PC-9 (cell line): ENCODE data around the gene ZNF483. TPM values are rescaled to one million over a fixed set of nuclear protein-coding genes. Genes with fewer than 3 reads are reported as not detected.

Experiments used
- BruUV-seq: library from RNA; stranded (reverse); fragments of 400-500 nt; replicated peaks from 2 replicates; lab custom pipeline; 2021; lab: Mats Ljungman, UMichigan
- CTCF ChIA-PET: fragments of 300-600 bp; sonication (Branson Sonifier 250); formaldehyde crosslinking; loops from one replicate; lab custom pipeline; 2022; ENCODE audit warnings: antibody characterized with exemption; lab: Charles Lee
- POLR2A ChIA-PET: fragments of 300-600 bp; sonication (Branson Sonifier 250); formaldehyde crosslinking; loops from one replicate; lab custom pipeline; 2022; ENCODE audit warnings: antibody characterized with exemption; ENCODE audit not compliant: unreplicated experiment; lab: Charles Lee
- DNase-seq, 2 experiments: peaks; one replicate each; pipeline versions ENCODE4 v3.0.0 to v3.0.0-alpha.2; 2015 to 2022; ENCODE audit warnings: mixed read lengths in 1 of 2
- H2AFZ ChIP-seq: fragments of 200-600 bp; sonication (generic); 2 replicates; pipeline ENCODE4 v1.8.1; 2017; ENCODE audit warnings: antibody characterized with exemption
- H3F3A ChIP-seq: fragments of 200-600 bp; sonication (generic); 2 replicates; pipeline ENCODE4 v1.8.1; 2017; ENCODE audit warnings: antibody characterized with exemption, mild to moderate bottlenecking, low read depth; ENCODE audit not compliant: insufficient read depth
- H3K27ac ChIP-seq: fragments of 200-600 bp; sonication (generic); 2 replicates; pipeline ENCODE4 v1.6.1; 2016; ENCODE audit warnings: mixed run types
- H3K27me3 ChIP-seq: fragments of 200-600 bp; sonication (generic); 2 replicates; pipeline ENCODE4 v1.6.1; 2016; ENCODE audit warnings: low read depth, mixed run types; ENCODE audit not compliant: insufficient read depth
- H3K36me3 ChIP-seq: fragments of 200-600 bp; sonication (generic); 2 replicates; pipeline ENCODE4 v1.6.1; 2016; ENCODE audit warnings: low read depth, mixed run types
- H3K4me1 ChIP-seq: fragments of 200-600 bp; sonication (generic); replicated peaks from 2 replicates; pipeline ENCODE4 v1.6.1; 2016; ENCODE audit warnings: mixed run types; ENCODE audit not compliant: insufficient read depth
- H3K4me2 ChIP-seq: fragments of 200-600 bp; sonication (generic); 2 replicates; pipeline ENCODE4 v1.6.1; 2017; ENCODE audit warnings: mixed run types
- H3K4me3 ChIP-seq: fragments of 200-600 bp; sonication (generic); 2 replicates; pipeline ENCODE4 v1.6.1; 2016; ENCODE audit warnings: mixed run types
- H3K79me2 ChIP-seq: fragments of 200-600 bp; sonication (generic); 2 replicates; pipeline ENCODE4 v1.6.1; 2017; ENCODE audit warnings: low read depth, mixed run types
- H3K9me2 ChIP-seq: fragments of 200-600 bp; sonication (generic); 2 replicates; pipeline ENCODE4 v1.8.1; 2017; ENCODE audit warnings: mild to moderate bottlenecking; ENCODE audit not compliant: insufficient read depth
- H3K9me3 ChIP-seq: fragments of 200-600 bp; sonication (generic); 2 replicates; pipeline ENCODE4 v1.8.1; 2016; ENCODE audit warnings: low read depth; ENCODE audit not compliant: insufficient read depth
- H4K20me1 ChIP-seq: fragments of 200-600 bp; sonication (generic); 2 replicates; pipeline ENCODE4 v1.8.1; 2017; ENCODE audit not compliant: insufficient read depth
- EZH2 ChIP-seq: fragments of 200-600 bp; sonication (generic); IDR thresholded peaks from 2 replicates; pipeline ENCODE4 v1.8.0; 2017; ENCODE audit warnings: antibody characterized with exemption, low read depth
- intact Hi-C: fragments of 100-400 bp; cut with micrococcal nuclease; formaldehyde crosslinking; loops from one replicate; pipeline ENCODE4 v1.10.0; 2022; ENCODE audit not compliant: unreplicated experiment
- total RNA-seq: library from RNA; stranded (reverse); gene quantifications from 2 replicates; pipeline ENCODE4 v1.2.3, GENCODE V29; 2021
- TF ChIP-seq, protein P1 (sequence below): fragments of 200-600 bp; sonication (generic); conservative IDR thresholded peaks from 2 replicates; pipeline ENCODE4 v1.6.1; 2017; ENCODE audit warnings: mixed run types, antibody characterized with exemption, mild to moderate bottlenecking, moderate library complexity

Gene ZNF483
- total RNA-seq, 1 experiment from 2014 or later, result 7.3 TPM

DNA sequence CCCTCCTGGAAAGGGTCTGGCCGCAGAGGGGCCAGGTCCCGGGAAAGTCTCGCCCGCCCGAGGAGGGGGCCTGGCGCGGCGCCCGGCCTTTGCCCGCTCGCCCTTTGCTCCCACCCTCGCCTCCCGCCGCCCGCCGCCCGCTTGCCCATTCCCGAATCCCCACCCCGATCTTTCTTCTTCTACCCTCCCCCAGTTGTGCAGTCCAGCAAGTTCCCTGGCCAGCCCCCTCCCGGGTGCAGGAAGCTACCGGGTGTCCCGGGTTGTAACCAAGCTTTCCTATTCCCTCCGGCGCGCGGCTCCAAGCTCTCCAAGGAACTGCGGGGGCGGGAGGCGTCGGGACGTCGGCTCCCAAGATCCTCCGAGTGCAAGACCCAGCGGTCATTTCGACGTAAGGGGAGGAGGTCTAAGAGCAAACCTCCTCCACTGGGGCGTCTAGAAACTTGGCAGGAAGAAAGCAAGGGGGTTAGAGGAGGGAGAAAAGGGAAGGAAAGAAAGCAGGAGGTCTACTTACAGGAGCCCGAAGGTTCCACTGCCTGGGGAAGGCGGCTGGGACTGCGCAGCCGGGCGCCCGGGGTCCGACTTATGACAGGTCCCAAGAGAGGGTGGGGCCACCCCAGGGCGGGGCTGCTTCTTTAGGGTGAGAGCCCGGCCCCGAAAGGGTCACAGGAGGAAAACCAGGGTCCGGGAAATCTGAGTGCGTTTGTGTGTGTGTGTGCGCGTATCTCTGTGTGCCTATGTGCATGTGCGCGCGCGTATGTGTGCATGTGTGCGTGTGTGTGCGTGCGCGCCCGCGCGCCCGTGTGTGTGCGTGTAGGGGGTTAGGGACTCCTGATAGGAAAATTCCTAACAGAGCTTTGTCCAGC lies 74.3 kb downstream of the ZNF483 start, which contains the start of gene PTGR1:
PTGR1 (minus strand) TSS at position 556 of the 863 bp plus-strand sequence. CDS start 2,225 bp downstream, outside the sequence.
- no peak for TF ChIP-seq EZH2
- TF ChIP-seq, protein P1, sequence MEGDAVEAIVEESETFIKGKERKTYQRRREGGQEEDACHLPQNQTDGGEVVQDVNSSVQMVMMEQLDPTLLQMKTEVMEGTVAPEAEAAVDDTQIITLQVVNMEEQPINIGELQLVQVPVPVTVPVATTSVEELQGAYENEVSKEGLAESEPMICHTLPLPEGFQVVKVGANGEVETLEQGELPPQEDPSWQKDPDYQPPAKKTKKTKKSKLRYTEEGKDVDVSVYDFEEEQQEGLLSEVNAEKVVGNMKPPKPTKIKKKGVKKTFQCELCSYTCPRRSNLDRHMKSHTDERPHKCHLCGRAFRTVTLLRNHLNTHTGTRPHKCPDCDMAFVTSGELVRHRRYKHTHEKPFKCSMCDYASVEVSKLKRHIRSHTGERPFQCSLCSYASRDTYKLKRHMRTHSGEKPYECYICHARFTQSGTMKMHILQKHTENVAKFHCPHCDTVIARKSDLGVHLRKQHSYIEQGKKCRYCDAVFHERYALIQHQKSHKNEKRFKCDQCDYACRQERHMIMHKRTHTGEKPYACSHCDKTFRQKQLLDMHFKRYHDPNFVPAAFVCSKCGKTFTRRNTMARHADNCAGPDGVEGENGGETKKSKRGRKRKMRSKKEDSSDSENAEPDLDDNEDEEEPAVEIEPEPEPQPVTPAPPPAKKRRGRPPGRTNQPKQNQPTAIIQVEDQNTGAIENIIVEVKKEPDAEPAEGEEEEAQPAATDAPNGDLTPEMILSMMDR, result no peak
- H3K9me2 ChIP-seq, result no peaks in the 10 kb centered on the region
- H3K36me3 ChIP-seq, result peaks cover 28% of the 10 kb centered on the region
- ChIA-PET CTCF (interaction anchor here (0.7 to 0.8 kb wide), 2 partner anchors 12 to 475 kb away, joined by 4 to 11 read pairs; no protein-coding TSS in a partner anchor), POLR2A (interaction anchor here (0.5 to 0.9 kb wide), 8 partner anchors 11 to 1941 kb away, joined by 3 to 13 read pairs (median 4); partner anchors contain the start of gene DNAJC25)
- H3K4me2 ChIP-seq, result peak within 1 kb of the TSS; percentile 81
- H3K4me1 ChIP-seq, result peaks cover 57% of the 10 kb centered on the region
- intact Hi-C loops, result loop anchor here (1.0 to 10.0 kb wide), 4 partner anchors 32 to 335 kb away; partner anchors contain the start of genes DNAJC25 and UGCG
- peak within 1 kb of the TSS; percentile 79 for H2AFZ ChIP-seq
- H3K27me3 ChIP-seq, result no peaks in the 10 kb centered on the region
- H3K79me2 ChIP-seq, result peaks cover 64% of the 10 kb centered on the region
- BruUV-seq, result no TSS peak
- no peaks in the 10 kb centered on the region for H3K9me3 ChIP-seq
- H3F3A ChIP-seq, result peaks cover 73% of the 10 kb centered on the region
- peak within 1 kb of the TSS; percentile 100 for H3K27ac ChIP-seq
- H4K20me1 ChIP-seq, result peaks cover 32% of the 10 kb centered on the region
- DNase-seq, result peak; percentile 71 to 86
- H3K4me3 ChIP-seq, result peak within 1 kb of the TSS; percentile 96

- BruUV-seq, result TSS peak; percentile 87
- no peak for DNase-seq
- Histone ChIP-seq H3F3A (peaks cover 67% of the 10 kb centered on the region), H3K27ac (peak overlapping the region; percentile 100), H4K20me1 (peaks cover 28% of the 10 kb centered on the region), H3K27me3 (no peaks in the 10 kb centered on the region), H3K79me2 (peaks cover 59% of the 10 kb centered on the region), H3K36me3 (peaks cover 27% of the 10 kb centered on the region), H3K4me3 (peak overlapping the region; percentile 96), H2AFZ (no peak overlapping the region), H3K4me1 (peaks cover 57% of the 10 kb centered on the region), H3K9me3 (no peaks in the 10 kb centered on the region), H3K9me2 (no peaks in the 10 kb centered on the region), H3K4me2 (peak overlapping the region; percentile 81)
- intact Hi-C loops, result loop anchor here (1.0 to 10.0 kb wide), 4 partner anchors 31 to 335 kb away; partner anchors contain the start of genes DNAJC25 and UGCG
- no peak for TF ChIP-seq EZH2
- TF ChIP-seq, protein P1, result no peak
- POLR2A ChIA-PET, result interaction anchor here (0.5 to 0.6 kb wide), 2 partner anchors 21 to 31 kb away, joined by 3 to 4 read pairs; partner anchors contain the start of gene DNAJC25
- CTCF ChIA-PET, result no interaction called here
Observed at GRCh38 chr9:111599955-111600343, 75.0 kb downstream of the ZNF483 start.
